HPDE6-E6E7 (cell line): ENCODE results near the gene RBBP5.
A peak's percentile ranks its signal among the peaks of the same experiment; 100 is the strongest.
"Not testable (repeated sequence)": the region's sequence is repeated elsewhere in the genome, so short reads cannot be mapped to it uniquely, and the experiment has no call there.

Experiments
- DNase-seq: peaks from one replicate; pipeline ENCODE4 v3.0.0; 2011; ENCODE audit warnings: missing footprints; ENCODE audit errors: extremely low spot score

Gene RBBP5, protein sequence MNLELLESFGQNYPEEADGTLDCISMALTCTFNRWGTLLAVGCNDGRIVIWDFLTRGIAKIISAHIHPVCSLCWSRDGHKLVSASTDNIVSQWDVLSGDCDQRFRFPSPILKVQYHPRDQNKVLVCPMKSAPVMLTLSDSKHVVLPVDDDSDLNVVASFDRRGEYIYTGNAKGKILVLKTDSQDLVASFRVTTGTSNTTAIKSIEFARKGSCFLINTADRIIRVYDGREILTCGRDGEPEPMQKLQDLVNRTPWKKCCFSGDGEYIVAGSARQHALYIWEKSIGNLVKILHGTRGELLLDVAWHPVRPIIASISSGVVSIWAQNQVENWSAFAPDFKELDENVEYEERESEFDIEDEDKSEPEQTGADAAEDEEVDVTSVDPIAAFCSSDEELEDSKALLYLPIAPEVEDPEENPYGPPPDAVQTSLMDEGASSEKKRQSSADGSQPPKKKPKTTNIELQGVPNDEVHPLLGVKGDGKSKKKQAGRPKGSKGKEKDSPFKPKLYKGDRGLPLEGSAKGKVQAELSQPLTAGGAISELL

GRCh38 chr1:205121660-205122488 lies at the start of gene RBBP5:
Gene RBBP5 (minus strand): TSS chr1:205121978. CDS start chr1:205121873, 105 bp downstream.
- peak; percentile 92 for DNase-seq

GRCh38 chr1:205171369-205171768 lies 49.6 kb upstream of the RBBP5 start:
- DNase-seq = no peak

GRCh38 chr1:205170532-205171269 lies 48.9 kb upstream of the RBBP5 start:
- DNase-seq = no peak

GRCh38 chr1:205169248-205169647 lies 47.5 kb upstream of the RBBP5 start:
- no peak for DNase-seq

GRCh38 chr1:205168291-205168690 lies 46.5 kb upstream of the RBBP5 start:
- no peak for DNase-seq

DNA sequence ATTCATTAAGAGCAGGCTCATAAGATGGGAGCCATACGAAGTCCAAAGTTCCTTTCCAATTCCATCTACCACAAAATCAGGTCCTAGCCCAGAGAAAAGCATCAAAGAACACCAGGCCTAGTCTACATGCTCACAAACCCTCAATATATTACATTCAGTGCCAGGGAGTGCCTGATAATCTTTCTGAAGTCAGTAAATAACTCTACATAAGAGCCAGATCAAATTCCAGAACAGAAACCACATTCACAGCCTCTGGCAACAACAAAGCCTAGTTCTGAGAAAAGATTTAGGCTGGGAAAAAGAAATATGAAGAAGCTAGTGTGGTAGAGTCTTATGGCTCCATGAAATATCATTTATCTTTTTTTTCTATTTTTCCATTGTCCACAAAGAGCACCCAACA lies 40.5 kb upstream of the RBBP5 start:
- no peak for DNase-seq

GRCh38 chr1:205161076-205161475 lies 39.3 kb upstream of the RBBP5 start:
- no peak for DNase-seq

GRCh38 chr1:205158048-205158616 lies 36.4 kb upstream of the RBBP5 start:
- DNase-seq = no peak

- not testable (repeated sequence) for DNase-seq
Measured at GRCh38 chr1:205155665-205156377, 34.0 kb upstream of the RBBP5 start.

- no peak for DNase-seq
Measured at GRCh38 chr1:205152505-205152904, 30.7 kb upstream of the RBBP5 start.

DNA sequence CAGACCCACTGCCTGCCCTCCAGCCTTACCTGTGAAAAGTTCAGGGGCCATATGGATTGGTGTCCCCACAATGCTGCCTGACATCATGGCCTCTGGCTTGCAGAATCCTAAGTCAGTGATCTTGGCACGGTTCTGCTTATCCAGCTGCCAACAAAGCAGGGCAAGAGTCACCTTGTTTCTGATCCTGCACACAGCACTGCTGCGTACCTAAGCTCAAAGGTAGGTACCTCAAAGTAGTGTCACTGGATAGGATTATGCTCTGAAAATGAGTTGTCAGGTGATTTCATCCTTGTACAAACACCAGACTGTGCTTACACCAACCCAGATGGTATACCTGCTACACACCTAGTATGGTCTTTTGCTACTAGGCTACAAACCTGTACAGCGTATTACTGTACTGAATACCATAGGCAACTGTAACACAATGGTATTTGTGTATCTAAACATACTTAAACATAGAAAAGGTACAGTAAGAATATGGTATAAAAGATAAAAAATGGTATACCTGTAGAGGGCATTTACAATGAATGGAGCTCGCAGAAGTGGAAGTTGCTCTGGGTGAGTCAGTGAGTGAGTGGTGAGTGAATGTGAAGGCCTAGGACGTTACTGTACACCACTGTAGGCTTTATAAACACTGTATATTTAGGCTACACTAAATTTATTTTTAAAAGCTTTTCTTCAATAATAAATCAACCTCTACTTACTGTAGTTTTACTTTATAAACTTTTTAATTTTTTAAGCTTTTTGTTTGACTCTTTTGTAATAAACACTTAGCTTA lies 29.1 kb upstream of the RBBP5 start:
- DNase-seq = no peak

- DNase-seq = no peak
Measured at GRCh38 chr1:205147191-205147835, 25.5 kb upstream of the RBBP5 start.

DNA sequence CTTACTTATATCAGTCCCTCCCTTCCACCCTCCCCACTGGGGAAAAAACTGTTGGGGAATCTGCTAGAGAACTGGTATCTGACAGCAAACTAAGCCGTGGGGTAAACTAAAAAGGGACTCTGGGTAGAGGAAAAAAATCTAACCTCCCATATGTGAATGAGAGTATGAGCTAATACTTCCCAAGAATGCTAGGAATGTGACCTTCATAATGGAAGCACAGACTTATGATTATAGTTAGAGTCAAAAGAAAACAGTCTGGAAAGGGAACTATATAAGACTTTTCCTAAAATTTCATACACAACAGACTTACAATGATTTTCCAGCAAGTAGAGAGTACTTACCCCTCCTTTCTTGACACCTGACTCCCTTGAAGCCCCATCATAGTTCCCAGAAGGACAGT lies 23.0 kb upstream of the RBBP5 start:
- DNase-seq = no peak

DNA sequence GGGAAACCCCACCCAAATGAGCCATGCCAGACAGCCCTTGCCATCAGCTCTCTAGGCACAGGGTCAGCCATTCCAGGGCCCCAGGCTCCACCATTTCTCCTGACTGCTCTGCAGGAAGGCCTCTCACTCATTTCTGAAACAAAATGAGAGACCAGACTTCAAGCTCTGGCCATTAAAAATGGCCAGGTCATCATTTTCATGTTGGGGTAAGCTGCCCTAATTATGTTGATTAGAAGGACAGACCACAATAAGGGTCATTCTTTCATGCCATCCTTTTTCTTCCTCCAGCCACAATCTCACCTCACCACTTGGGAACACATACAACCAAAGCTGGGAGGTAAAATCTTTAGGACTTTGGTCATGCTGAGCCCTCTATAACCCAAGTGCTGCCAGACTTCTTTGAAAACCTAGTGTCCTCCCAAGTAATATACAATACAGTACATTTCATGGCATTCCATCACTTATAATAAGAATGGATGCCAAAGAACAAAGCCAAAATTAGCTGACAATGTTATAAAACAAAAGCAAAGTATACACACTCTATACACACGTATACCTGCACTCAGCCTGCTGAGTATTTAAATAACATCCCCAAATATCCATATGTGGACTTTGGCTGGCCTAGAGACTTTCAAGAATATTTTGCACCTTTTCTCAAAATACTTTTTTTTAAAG lies 22.4 kb upstream of the RBBP5 start:
- DNase-seq = no peak

- no peak for DNase-seq
Measured at GRCh38 chr1:205142102-205142469, 20.3 kb upstream of the RBBP5 start.

DNA sequence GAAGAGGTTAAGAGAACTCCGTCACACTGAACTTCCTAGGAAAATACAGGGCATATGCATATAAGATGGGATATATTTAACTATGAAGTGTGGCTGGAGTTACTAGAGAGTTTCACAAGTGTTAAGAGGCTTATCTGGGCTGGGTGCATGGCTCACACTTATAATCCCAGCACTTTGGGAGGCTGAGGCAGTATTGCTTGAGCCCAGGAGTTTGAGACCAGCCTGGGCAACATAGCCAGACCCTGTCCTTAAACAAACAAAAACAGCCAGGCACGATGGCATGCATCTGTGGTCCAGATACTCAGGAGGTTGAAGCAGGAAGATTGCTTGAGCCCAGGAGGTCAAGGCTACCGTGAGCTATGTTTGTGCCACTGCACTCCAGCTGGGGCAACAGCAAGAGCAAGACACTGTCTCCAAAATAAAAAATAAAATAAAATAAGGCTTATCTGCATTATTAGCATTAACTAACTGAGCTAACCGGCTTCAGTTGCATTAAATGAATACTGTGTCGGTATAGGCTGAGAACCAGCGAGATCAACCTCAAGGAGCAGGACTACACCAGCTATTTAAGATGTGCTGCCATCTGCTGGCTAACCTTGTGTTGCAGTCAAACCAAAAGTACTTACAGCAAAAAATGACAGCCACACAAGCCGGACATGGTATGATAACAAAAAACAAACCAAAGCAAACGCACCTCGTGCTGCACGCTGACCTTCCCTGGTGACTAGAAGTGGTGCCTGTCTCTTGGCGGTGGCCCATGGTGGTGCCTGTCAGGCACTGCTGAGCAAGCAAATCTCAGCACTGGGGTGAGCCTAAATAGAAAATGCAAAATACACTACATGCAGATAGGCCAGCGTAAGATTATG lies 19.7 kb upstream of the RBBP5 start:
- peak; percentile 33 for DNase-seq

- DNase-seq = no peak
Measured at GRCh38 chr1:205140113-205140512, 18.3 kb upstream of the RBBP5 start.

GRCh38 chr1:205137901-205138300 lies 16.1 kb upstream of the RBBP5 start:
- DNase-seq = no peak
